Epithelial cell of esophagus (primary cell): Measurements from ENCODE around the gene SDHA.

Experiments used
- DNase-seq: peaks from one replicate; pipeline ENCODE4 v3.0.0; 2010; ENCODE audit warnings: low read depth
- H3K4me3 ChIP-seq: 2 replicates; pipeline ENCODE4 v1.5.1; 2011; ENCODE audit warnings: mild to moderate bottlenecking, low read length, control low read depth
- TF ChIP-seq, protein P1 (sequence below): IDR thresholded peaks from 2 replicates; pipeline ENCODE4 v1.5.1; 2011; ENCODE audit warnings: low read depth, mild to moderate bottlenecking, low read length, control low read depth, inconsistent platforms; ENCODE audit not compliant: insufficient read depth; ENCODE audit errors: missing control alignments

The SDHA gene

DNA sequence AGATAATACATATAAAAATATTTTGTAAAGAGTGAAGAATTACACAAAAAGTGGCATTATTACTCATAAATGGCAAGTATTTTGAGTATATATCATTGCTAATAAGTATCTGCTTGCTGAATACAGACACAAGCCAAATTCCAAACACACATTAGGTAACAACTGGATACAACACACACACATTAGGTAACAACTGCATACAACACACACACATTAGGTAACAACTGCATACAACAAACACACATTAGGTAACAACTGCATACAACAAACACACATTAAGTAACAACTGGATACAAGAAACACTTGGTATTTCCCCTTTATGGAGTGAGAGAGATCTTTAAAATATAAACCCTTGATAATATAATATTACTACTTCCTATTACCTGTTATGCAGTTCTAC lies 13.7 kb upstream of the SDHA start:
- no peak for DNase-seq
- TF ChIP-seq, protein P1, sequence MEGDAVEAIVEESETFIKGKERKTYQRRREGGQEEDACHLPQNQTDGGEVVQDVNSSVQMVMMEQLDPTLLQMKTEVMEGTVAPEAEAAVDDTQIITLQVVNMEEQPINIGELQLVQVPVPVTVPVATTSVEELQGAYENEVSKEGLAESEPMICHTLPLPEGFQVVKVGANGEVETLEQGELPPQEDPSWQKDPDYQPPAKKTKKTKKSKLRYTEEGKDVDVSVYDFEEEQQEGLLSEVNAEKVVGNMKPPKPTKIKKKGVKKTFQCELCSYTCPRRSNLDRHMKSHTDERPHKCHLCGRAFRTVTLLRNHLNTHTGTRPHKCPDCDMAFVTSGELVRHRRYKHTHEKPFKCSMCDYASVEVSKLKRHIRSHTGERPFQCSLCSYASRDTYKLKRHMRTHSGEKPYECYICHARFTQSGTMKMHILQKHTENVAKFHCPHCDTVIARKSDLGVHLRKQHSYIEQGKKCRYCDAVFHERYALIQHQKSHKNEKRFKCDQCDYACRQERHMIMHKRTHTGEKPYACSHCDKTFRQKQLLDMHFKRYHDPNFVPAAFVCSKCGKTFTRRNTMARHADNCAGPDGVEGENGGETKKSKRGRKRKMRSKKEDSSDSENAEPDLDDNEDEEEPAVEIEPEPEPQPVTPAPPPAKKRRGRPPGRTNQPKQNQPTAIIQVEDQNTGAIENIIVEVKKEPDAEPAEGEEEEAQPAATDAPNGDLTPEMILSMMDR, result no peak

DNA sequence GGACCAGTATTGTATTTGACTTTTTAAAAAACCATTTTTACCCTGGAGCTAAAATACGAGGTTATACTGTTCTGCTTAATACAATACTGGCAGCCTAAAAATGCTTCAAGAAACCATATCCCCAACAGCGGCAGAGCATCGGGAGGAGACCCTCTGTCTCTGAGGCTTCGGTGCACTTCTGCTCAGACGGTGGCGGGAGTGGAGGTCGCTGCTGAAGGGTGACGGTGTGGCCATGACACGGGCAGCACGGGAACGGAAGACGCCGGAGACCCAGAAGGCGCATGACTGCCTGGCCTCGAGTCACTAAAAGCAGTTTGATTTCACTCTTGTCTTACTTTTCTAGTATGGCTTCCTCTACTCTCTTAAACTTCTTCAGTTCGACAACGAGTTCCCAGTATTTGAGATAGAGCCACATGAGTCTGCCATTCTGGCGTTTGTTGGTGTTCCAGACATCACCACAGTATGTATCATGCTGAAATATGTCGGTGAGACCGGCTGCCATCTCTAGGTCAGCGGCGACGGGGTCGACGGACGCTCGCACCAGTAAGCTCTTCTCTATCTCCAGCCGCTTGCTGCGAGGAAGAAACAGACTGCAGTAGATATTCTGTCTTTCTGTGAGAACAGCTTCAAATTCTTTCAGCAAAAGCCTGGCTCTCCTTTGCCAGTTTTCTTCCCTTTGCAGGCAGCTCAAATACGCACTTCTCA lies 13.0 kb upstream of the SDHA start:
- DNase-seq, result no peak
- H3K4me3 ChIP-seq, result no peak overlapping the region
- TF ChIP-seq, protein P1, result no peak

More for the DNA sequence above, 13.7 kb upstream of the SDHA start:
- no peak overlapping the region for H3K4me3 ChIP-seq

DNA sequence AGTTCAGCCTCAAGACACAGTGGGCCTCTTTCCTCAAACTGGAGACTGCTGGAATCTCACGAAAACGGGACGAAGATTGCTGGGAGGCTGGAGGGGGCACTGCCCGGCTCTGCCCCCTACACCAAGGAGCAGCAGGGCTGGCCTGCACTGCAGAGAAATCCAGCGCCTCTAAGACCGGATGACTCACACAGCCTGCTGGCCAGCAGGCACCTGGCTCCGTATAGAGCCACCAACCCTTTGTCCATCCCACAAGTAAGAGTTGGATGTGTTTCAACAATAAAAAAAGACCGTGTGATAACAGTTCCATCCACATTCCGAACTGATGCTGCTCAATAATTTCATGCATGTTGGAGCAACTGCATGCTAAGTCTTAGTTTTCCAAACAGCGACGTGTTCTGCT lies 11.7 kb upstream of the SDHA start:
- DNase-seq, result no peak
- TF ChIP-seq, protein P1, result no peak
- H3K4me3 ChIP-seq, result no peak overlapping the region

DNA sequence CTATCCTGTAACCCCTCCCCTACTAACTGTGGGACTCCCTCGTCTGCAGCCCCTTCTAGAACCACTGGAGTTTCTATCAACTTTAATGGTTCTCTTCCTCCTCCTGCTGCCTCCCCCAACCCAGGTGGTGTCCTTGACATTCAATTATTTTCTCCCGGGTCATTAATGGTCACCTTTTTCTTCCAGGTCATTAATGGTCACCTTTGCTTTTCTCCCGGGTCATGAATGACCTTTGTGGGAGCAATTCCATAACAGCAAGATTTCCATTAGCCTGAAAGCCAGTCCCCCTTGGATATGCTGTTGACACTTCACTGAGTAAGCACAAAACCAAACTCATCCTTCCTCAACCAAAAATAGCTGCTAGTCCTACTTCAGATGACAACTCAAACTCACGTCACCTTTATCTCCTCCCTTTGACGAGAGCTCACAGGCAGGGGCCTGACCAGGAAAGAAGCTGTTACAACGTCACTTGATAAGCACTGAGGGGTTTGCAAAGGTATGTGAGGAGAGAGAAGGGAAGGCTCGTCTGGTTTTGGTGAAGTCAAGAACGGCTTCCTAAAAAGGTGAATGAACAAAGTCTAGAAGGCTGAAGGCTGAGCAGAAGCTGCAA lies 11.1 kb upstream of the SDHA start:
- H3K4me3 ChIP-seq, result no peak overlapping the region
- TF ChIP-seq, protein P1, result no peak
- DNase-seq, result no peak

DNA sequence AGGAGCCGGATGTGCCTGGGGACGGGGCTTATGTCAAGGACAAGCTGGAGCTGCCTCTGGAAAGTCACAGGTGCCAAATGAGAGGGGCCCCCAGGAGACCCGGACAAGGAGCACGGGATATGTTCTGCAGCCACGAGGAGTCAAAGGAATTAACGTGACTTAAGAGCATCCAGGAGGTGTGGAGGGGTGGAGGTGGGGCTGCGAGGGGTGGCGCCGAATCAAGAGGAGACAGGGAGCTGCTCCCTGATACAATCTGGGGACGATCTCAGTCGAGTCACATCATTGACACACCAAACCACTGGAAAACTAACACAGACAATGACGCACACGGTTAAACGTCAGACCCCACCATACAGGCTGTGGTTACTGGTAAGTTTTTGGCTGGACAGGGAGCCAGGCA lies 10.5 kb upstream of the SDHA start:
- no peak for DNase-seq
- TF ChIP-seq, protein P1, result no peak
- H3K4me3 ChIP-seq, result no peak overlapping the region

DNA sequence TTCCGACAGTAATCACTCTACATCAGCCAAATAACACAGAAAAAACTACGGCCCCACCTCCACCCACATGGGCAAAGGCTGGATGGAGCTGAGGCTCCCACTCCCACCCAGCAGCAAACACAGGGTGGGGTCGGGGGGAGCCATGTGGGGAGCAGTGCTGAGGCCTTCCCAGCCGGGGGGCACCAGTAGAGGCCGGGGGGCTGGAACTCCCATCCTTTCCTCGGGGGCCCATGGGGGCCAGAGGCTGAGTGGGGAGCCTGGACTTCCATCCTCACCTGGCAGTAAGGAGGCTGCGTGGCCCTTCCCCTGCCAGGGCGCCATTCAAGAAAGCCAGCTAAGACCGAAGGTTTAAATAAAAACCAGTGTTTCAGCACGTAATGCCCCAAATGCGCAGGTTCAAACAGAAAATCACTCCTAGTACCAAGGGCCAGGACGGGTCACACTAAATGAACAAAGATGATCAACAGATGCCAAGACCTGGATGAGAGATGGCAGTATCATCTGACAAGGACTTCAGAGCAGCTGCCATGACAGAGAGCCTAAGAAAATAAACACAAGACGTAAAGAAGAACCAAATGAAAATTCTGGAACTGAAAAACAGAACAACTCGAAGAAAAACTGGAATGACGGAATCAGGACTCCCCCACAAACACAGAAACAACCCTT lies 9.5 kb upstream of the SDHA start:
- no peak overlapping the region for H3K4me3 ChIP-seq
- DNase-seq, result no peak
- TF ChIP-seq, protein P1, result no peak
